Heart left ventricle (tissue), 13 donors: Measurements from ENCODE around the gene C1orf122.

Experiments
- CTCF ChIP-seq, 12 donors: fragments of 200-600 bp; sonication (generic) in 4 of 12; IDR thresholded peaks; one replicate each; pipeline versions ENCODE4 v1.5.0 to v1.8.0; 2018 to 2022; ENCODE audit warnings: antibody characterized with exemption in 12 of 12, mild to moderate bottlenecking in 5 of 12
- POLR2A ChIP-seq, 2 donors: fragments of 450-650 bp; IDR thresholded peaks; one replicate each; pipeline ENCODE4 v1.6.1; 2017; ENCODE audit warnings: antibody characterized with exemption in 2 of 2, mild to moderate bottlenecking in 2 of 2, moderate library complexity in 2 of 2
- donor health status: ischemic (EF 13 %, LVEDD 7.1; RV severe dilation, severe dysfunction).
- donor health status: DM: no; HTN: yes; CAD: no.
- donor health status: DM: no; HTN: no; CAD: no.
- donor health status: ischemic (EF 25% LVEDD 6.9; RV normal size, moderate dysfunction).
- donor health status: ischemic (EF 25% LVEDD 5.7; RV mildly dilated, moderate dysfunction).
- donor health status: ischemic (EF 35%, LVEDD 5.7; RV mildly dilated, moderate dysfunction).
- donor health status: nonischemic (EF 11% LVEDD 7.7; RV severe dilation, severe dysfunction).
- donor health status: DM: yes; HTN: yes; CAD: no.
- donor health status: PGD.
- donor health status: ischemic (EF 29% LVEDD 5.4; RV normal size, mild dysfunction).
- donor health status: nonischemic (EF 23%, LVEDD 6.1; RV moderate dilation, normal function).

- TF ChIP-seq CTCF (IDR thresholded peaks at IDR 0.05) (no peak), POLR2A (IDR thresholded peaks at IDR 0.05) (no peak)
These were observed 37.6 kb downstream of the C1orf122 start for GRCh38 chr1:37845049-37845646.
